Uterus (tissue), 4 donors: ENCODE data around the gene CD320. TPM values are rescaled to one million over a fixed set of nuclear protein-coding genes. Genes with fewer than 3 reads are reported as not detected.
"Not testable (repeated sequence)": the region's sequence is repeated elsewhere in the genome, so short reads cannot be mapped to it uniquely, and the experiment has no call there.

Experiments used
- DNase-seq, 2 donors: peaks; one replicate each; pipeline ENCODE4 v3.0.0-alpha.2; 2019 to 2020
- H3K27ac ChIP-seq, 2 donors: fragments of 200-600 bp; sonication (generic); 1 replicate in 1 of 2; 2 replicates in 1 of 2; pipeline ENCODE4 v1.5.1; 2016 to 2018
- H3K27me3 ChIP-seq, 2 donors: fragments of 200-600 bp; sonication (generic); one replicate each; pipeline ENCODE4 v1.5.1; 2018 to 2019; ENCODE audit warnings: control low read depth in 1 of 2
- H3K36me3 ChIP-seq, 2 donors: fragments of 200-600 bp; sonication (generic); one replicate each; pipeline ENCODE4 v1.5.1; 2019; ENCODE audit warnings: control low read depth in 1 of 2
- H3K4me1 ChIP-seq, 2 donors: fragments of 200-600 bp; sonication (generic); one replicate each; pipeline ENCODE4 v1.5.1; 2018 to 2019; ENCODE audit warnings: control low read depth in 1 of 2
- H3K4me3 ChIP-seq, 2 donors: fragments of 200-600 bp; sonication (generic); 1 replicate in 1 of 2; 2 replicates in 1 of 2; pipeline ENCODE4 v1.5.1; 2018 to 2019; ENCODE audit warnings: mild to moderate bottlenecking in 1 of 2
- H3K9me3 ChIP-seq, 2 donors: fragments of 200-600 bp; sonication (generic); one replicate each; pipeline ENCODE4 v1.5.1; 2019; ENCODE audit warnings: control low read depth in 1 of 2
- POLR2A ChIP-seq, 2 donors: fragments of 450-650 bp; IDR thresholded peaks; one replicate each; pipeline ENCODE4 v1.6.1; 2016; ENCODE audit warnings: antibody characterized with exemption in 2 of 2, mild to moderate bottlenecking in 1 of 2, moderate library complexity in 1 of 2
- intact Hi-C: fragments of 100-400 bp; cut with DNase I; formaldehyde crosslinking; loops from one replicate; pipeline ENCODE4 v1.15.1; 2023; ENCODE audit warnings: low total_unique reads
- total RNA-seq, 4 donors: library from RNA; depleted of rRNA in 3 of 4; stranded (reverse); fragments of >200 nt in 3 of 4; gene quantifications; one replicate each; pipeline versions ENCODE4 v1.1.0 to v1.2.4, GENCODE V29; 2014 to 2023
- TF ChIP-seq, protein P1 (sequence below), 4 experiments: fragments of 200-600 bp in 2 of 4; fragments of 450-650 bp in 2 of 4; sonication (generic) in 2 of 4; IDR thresholded peaks; one replicate each; pipeline ENCODE4 v1.5.1; 2016 to 2019; ENCODE audit warnings: antibody characterized with exemption in 4 of 4, mild to moderate bottlenecking in 2 of 4, moderate library complexity in 1 of 4
- donor health status: DM: yes; HTN: yes; CAD: no.

CD320 gene
- total RNA-seq, 4 donors from 2014 or later, result 15.0 to 72.0 (median 26.2) TPM

DNA sequence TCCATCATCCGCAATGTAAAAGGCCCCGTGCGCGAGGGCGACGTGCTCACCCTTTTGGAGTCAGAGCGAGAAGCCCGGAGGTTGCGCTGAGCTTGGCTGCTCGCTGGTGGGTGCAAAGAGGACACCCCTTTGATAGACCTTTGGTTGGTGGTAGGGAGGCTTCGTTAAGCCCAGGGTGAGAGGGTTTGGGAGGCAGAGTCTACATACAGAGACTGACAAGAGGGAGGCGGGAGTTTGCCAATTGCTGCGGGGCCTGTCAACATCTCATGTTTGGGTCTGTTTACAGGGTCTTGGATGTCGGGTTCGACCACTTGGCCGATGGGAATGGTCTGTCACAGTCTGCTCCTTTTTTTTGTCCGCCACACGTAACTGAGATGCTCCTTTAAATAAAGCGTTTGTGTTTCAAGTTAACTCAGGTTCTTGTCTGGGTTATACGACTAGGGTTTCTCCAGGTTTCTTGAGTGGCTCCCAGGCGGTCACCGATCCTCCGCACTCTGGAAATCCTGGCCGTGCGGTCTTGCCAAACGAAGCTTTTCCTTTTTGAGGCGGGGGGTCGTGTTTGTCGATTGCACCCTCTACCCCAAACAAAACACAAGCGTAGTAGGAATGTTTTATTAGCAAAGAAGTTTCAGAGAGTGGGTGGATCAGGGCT lies 14.0 kb upstream of the CD320 start:
- TF ChIP-seq, protein P1, sequence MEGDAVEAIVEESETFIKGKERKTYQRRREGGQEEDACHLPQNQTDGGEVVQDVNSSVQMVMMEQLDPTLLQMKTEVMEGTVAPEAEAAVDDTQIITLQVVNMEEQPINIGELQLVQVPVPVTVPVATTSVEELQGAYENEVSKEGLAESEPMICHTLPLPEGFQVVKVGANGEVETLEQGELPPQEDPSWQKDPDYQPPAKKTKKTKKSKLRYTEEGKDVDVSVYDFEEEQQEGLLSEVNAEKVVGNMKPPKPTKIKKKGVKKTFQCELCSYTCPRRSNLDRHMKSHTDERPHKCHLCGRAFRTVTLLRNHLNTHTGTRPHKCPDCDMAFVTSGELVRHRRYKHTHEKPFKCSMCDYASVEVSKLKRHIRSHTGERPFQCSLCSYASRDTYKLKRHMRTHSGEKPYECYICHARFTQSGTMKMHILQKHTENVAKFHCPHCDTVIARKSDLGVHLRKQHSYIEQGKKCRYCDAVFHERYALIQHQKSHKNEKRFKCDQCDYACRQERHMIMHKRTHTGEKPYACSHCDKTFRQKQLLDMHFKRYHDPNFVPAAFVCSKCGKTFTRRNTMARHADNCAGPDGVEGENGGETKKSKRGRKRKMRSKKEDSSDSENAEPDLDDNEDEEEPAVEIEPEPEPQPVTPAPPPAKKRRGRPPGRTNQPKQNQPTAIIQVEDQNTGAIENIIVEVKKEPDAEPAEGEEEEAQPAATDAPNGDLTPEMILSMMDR (IDR thresholded peaks at IDR 0.05), result no peak
- TF ChIP-seq POLR2A (IDR thresholded peaks at IDR 0.05), result no peak
- Histone ChIP-seq H3K4me3 (peak overlapping the region; percentile 83 to 92), H3K27ac (peak overlapping the region; percentile 90 to 91), H3K27me3 (no peaks in the 10 kb centered on the region), H3K4me1 (peaks cover 0 to 11% of the 10 kb centered on the region in 2 donors), H3K36me3 (no peaks in the 10 kb centered on the region), H3K9me3 (no peaks in the 10 kb centered on the region)
- DNase-seq, result no peak
- intact Hi-C loops, result no loop called here

DNA sequence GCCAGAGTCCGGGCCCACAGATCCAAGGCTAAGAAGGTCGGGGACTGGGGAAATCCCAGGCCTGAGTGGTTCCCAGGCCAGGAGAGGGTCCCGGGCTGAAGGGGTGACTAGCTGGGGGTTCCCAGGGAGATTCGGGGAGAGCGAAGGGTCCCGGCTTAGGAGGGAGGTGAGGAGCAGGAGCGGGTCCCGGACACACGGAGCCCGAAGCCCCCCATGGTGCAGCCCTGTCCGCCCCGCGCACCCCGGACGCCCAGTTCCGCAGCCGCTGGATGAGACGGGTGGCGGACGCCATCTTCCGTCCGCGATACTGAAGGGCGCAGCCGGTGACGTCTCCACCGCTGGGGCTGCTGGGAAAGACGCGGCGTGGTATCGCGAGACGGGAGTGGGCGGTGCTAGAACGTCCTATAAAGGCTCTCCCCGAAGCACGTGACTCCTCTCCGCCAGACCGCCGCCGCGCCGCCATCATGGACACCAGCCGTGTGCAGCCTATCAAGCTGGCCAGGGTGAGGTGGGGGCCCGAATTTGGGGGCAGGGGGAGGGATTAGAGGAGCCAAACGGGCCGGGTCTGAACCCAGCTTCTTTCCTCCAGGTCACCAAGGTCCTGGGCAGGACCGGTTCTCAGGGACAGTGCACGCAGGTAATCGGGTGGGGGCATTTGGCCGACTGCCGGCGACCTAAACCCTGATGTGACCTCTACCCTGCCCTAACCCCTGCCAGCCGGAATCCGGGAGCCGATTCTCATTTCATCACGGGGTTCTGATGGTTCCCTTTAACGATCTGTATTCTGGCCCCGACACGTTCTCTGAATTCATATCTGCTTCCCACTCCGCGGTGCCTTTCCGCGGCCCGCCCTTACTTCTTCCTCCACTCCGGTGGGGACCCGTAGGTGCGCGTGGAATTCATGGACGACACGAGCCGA lies 13.2 kb upstream of the CD320 start, which contains the start of the genes NDUFA7 and RPS28:
Gene NDUFA7, minus strand, starts transcription at position 309 of the 919 bp plus-strand sequence. Its CDS starts 17 bp downstream, at position 292.
Gene RPS28, plus strand, starts transcription at position 430 of the 919 bp plus-strand sequence. Its CDS starts 35 bp downstream, at position 465.
- TF ChIP-seq POLR2A (IDR thresholded peaks at IDR 0.05), result peak; percentile 88 to 94
- TF ChIP-seq, protein P1 (IDR thresholded peaks at IDR 0.05), result peak; percentile 28 to 75 (median 52)

DNA sequence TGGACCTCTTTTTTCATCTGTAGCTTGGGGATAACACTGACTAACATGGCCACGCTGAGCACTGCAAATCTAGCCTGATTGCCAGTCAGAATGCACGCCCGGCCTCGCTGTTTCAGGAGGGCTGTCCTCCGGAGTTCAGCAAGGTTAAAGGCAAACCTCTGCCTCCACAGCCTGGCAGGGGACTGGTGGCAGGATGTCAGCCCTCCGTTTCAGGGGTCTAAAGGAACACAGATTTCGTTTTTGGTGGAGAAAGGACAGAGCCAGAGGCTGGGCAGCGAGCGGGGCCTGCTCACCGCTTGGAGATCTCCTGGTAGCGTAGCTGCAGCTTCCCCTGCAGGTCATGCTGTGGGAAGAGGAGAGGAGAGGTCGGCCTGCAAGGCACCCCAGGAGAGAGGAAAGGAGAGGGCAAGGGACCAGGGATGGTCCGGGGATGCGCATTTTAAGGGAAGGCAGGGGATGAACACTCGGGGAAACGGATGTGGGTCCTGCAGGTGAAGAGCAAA lies 12.5 kb upstream of the CD320 start:
- Histone ChIP-seq H3K27ac (peak overlapping the region; percentile 90 to 91), H3K9me3 (no peaks in the 10 kb centered on the region), H3K36me3 (no peaks in the 10 kb centered on the region), H3K4me1 (peaks cover 0 to 11% of the 10 kb centered on the region in 2 donors), H3K4me3 (peak overlapping the region; percentile 83 to 92), H3K27me3 (no peaks in the 10 kb centered on the region)
- DNase-seq, result no peak
- TF ChIP-seq, protein P1 (IDR thresholded peaks at IDR 0.05), result no peak
- TF ChIP-seq POLR2A (IDR thresholded peaks at IDR 0.05), result no peak
- intact Hi-C loops, result no loop called here

More for the DNA sequence above, 13.2 kb upstream of the CD320 start, which contains the start of the genes NDUFA7 and RPS28:
- peak; percentile 98 for DNase-seq
- peaks cover 0 to 11% of the 10 kb centered on the region in 2 donors for H3K4me1 ChIP-seq
- intact Hi-C loops, result no loop called here
- H3K4me3 ChIP-seq, result peak within 1 kb of the TSS; percentile 83 to 92
- no peaks in the 10 kb centered on the region for H3K27me3 ChIP-seq
- H3K9me3 ChIP-seq, result no peaks in the 10 kb centered on the region
- no peaks in the 10 kb centered on the region for H3K36me3 ChIP-seq
- peak within 1 kb of the TSS; percentile 90 to 91 for H3K27ac ChIP-seq

DNA sequence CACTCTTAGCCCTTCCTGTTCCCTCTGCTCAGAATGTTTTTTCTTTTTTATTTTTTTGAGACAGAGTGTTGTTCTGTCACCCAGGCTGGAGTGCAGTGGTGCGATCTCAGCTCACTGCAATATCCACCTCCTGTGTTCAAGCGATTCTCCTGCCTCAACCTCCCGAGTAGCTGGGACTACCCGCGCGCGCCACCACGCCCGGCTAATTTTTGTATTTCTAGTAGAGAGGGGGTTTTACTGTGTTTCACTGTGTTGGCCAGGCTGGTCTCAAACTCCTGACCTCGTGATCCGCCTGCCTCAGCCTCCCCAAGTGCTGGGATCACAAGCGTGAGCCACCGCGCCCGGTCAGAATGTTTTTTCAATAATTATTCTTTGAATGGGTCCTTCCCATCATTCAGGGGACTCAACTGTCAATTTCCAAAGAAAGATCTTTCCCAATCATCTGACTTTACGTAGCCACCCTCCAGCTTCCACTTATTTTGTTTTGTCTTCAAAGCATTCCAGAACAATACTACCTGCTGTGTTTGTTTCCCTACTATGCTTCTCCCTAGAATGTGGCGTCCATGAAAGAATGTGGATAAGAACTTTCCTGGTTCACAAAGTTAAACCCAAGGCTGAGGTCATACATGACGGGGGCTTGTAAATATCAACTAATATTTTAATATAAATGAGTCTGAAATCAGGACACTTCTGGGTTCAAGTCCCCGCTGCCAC lies 11.8 kb upstream of the CD320 start:
- no peaks in the 10 kb centered on the region for H3K27me3 ChIP-seq
- no peaks in the 10 kb centered on the region for H3K9me3 ChIP-seq
- H3K4me1 ChIP-seq, result peaks cover 0 to 11% of the 10 kb centered on the region in 2 donors
- no peak for TF ChIP-seq POLR2A (IDR thresholded peaks at IDR 0.05)
- TF ChIP-seq, protein P1 (IDR thresholded peaks at IDR 0.05), result no peak
- no peaks in the 10 kb centered on the region for H3K36me3 ChIP-seq
- DNase-seq, result no peak
- intact Hi-C loops, result no loop called here
- peak overlapping the region in 1 of 2 donors; percentile 83 for H3K4me3 ChIP-seq
- peak overlapping the region; percentile 90 to 91 for H3K27ac ChIP-seq

DNA sequence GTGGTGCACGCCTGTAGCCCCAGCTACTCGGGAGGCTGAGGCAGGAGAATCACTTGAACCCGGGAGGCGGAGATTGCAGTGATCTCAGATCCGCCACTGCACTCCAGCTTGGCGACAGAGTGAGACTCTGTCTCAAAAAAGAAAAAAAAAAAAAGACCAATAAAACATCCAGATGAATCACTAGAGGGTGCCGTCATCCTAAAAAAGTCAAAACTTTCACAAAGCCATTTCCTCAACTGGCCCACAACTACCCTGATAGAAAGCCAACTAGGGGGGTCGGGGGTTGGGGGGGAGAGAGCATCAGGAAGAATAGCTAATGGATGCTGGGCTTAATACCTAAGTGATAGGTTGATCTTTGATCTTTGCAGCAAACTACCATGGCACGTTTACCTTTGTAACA lies 10.7 kb upstream of the CD320 start:
- H3K9me3 ChIP-seq, H3K36me3 ChIP-seq, H3K27ac ChIP-seq, H3K4me3 ChIP-seq, DNase-seq, intact Hi-C loops, H3K27me3 ChIP-seq: not testable (repeated sequence)
- peaks cover 0 to 11% of the 10 kb centered on the region in 2 donors for H3K4me1 ChIP-seq
